ENCODE measurements around the gene BDH1.

The BDH1 gene

GRCh38 chr3:197503652-197504051 lies 52.1 kb downstream of the BDH1 start:
- Histone ChIP-seq H3K9me3 (ENCODE audit: low read depth, low read length) (no peaks in the 10 kb centered on the region), H3K4me3 (no peak overlapping the region), H3K27ac (no peak overlapping the region), H3K9ac (ENCODE audit: insufficient read length) (no peak overlapping the region), H3K36me3 (ENCODE audit: insufficient read depth, low read length) (no peaks in the 10 kb centered on the region)
- no peak for DNase-seq (ENCODE audit: low read depth, low spot score)
- TF ChIP-seq POLR2AphosphoS5 (IDR thresholded peaks at IDR 0.05; ENCODE audit: borderline replicate concordance, low read depth, low read length): no peak
- TF ChIP-seq FOXP2 (optimal IDR thresholded peaks at IDR 0.05; ENCODE audit: control extremely low read depth, extremely low read length, insufficient read depth): no peak

GRCh38 chr3:197501879-197502620 lies 53.7 kb downstream of the BDH1 start:
- no peak for DNase-seq (ENCODE audit: low read depth, low spot score)
- Histone ChIP-seq H3K36me3 (ENCODE audit: insufficient read depth, low read length) (no peaks in the 10 kb centered on the region), H3K27ac (no peak overlapping the region), H3K9ac (ENCODE audit: insufficient read length) (no peak overlapping the region), H3K4me3 (no peak overlapping the region), H3K9me3 (ENCODE audit: low read depth, low read length) (no peaks in the 10 kb centered on the region)
- TF ChIP-seq FOXP2 (optimal IDR thresholded peaks at IDR 0.05; ENCODE audit: control extremely low read depth, extremely low read length, insufficient read depth): no peak
- TF ChIP-seq POLR2AphosphoS5 (IDR thresholded peaks at IDR 0.05; ENCODE audit: borderline replicate concordance, low read depth, low read length): no peak
- TF ChIP-seq EZH2 (IDR thresholded peaks at IDR 0.05): no peak

GRCh38 chr3:197501496-197501878 lies 54.3 kb downstream of the BDH1 start:
- TF ChIP-seq FOXP2 (optimal IDR thresholded peaks at IDR 0.05; ENCODE audit: control extremely low read depth, extremely low read length, insufficient read depth): no peak
- TF ChIP-seq EZH2 (IDR thresholded peaks at IDR 0.05): no peak
- no peak for TF ChIP-seq POLR2AphosphoS5 (IDR thresholded peaks at IDR 0.05; ENCODE audit: borderline replicate concordance, low read depth, low read length)
- H3K4me3 ChIP-seq: no peak overlapping the region
- H3K9ac ChIP-seq (ENCODE audit: insufficient read length): no peak overlapping the region
- no peak overlapping the region for H3K27ac ChIP-seq
- no peak for DNase-seq (ENCODE audit: low read depth, low spot score)
- no peaks in the 10 kb centered on the region for H3K36me3 ChIP-seq (ENCODE audit: insufficient read depth, low read length)
- no peaks in the 10 kb centered on the region for H3K9me3 ChIP-seq (ENCODE audit: low read depth, low read length)

GRCh38 chr3:197500812-197501211 lies 55.0 kb downstream of the BDH1 start:
- H3K4me3 ChIP-seq: no peak overlapping the region
- TF ChIP-seq POLR2AphosphoS5 (IDR thresholded peaks at IDR 0.05; ENCODE audit: borderline replicate concordance, low read depth, low read length) (no peak), EZH2 (IDR thresholded peaks at IDR 0.05) (no peak), FOXP2 (optimal IDR thresholded peaks at IDR 0.05; ENCODE audit: control extremely low read depth, extremely low read length, insufficient read depth) (no peak)
- H3K9me3 ChIP-seq (ENCODE audit: low read depth, low read length): no peaks in the 10 kb centered on the region
- H3K9ac ChIP-seq (ENCODE audit: insufficient read length): no peak overlapping the region
- DNase-seq (ENCODE audit: low read depth, low spot score): no peak
- H3K36me3 ChIP-seq (ENCODE audit: insufficient read depth, low read length): no peaks in the 10 kb centered on the region
- no peak overlapping the region for H3K27ac ChIP-seq

- DNase-seq (ENCODE audit: low read depth, low spot score): no peak
- H3K36me3 ChIP-seq (ENCODE audit: insufficient read depth, low read length): no peaks in the 10 kb centered on the region
- no peak for TF ChIP-seq EZH2 (IDR thresholded peaks at IDR 0.05)
- TF ChIP-seq POLR2AphosphoS5 (IDR thresholded peaks at IDR 0.05; ENCODE audit: borderline replicate concordance, low read depth, low read length): no peak
- TF ChIP-seq FOXP2 (optimal IDR thresholded peaks at IDR 0.05; ENCODE audit: control extremely low read depth, extremely low read length, insufficient read depth): no peak
- no peak overlapping the region for H3K27ac ChIP-seq
- no peak overlapping the region for H3K9ac ChIP-seq (ENCODE audit: insufficient read length)
- no peaks in the 10 kb centered on the region for H3K9me3 ChIP-seq (ENCODE audit: low read depth, low read length)
- H3K4me3 ChIP-seq: no peak overlapping the region
These were observed 56.3 kb downstream of the BDH1 start for GRCh38 chr3:197499427-197499826.

- no peaks in the 10 kb centered on the region for H3K36me3 ChIP-seq (ENCODE audit: insufficient read depth, low read length)
- no peak overlapping the region for H3K27ac ChIP-seq
- H3K4me3 ChIP-seq: no peak overlapping the region
- DNase-seq (ENCODE audit: low read depth, low spot score): no peak
- no peaks in the 10 kb centered on the region for H3K9me3 ChIP-seq (ENCODE audit: low read depth, low read length)
- H3K9ac ChIP-seq (ENCODE audit: insufficient read length): no peak overlapping the region
- TF ChIP-seq POLR2AphosphoS5 (IDR thresholded peaks at IDR 0.05; ENCODE audit: borderline replicate concordance, low read depth, low read length) (no peak), FOXP2 (optimal IDR thresholded peaks at IDR 0.05; ENCODE audit: control extremely low read depth, extremely low read length, insufficient read depth) (no peak), EZH2 (IDR thresholded peaks at IDR 0.05) (no peak)
These were observed 57.1 kb downstream of the BDH1 start for GRCh38 chr3:197498499-197499241.

- TF ChIP-seq FOXP2 (optimal IDR thresholded peaks at IDR 0.05; ENCODE audit: control extremely low read depth, extremely low read length, insufficient read depth) (no peak), POLR2AphosphoS5 (IDR thresholded peaks at IDR 0.05; ENCODE audit: borderline replicate concordance, low read depth, low read length) (no peak), EZH2 (IDR thresholded peaks at IDR 0.05) (no peak)
- DNase-seq (ENCODE audit: low read depth, low spot score): no peak
- no peak overlapping the region for H3K4me3 ChIP-seq
- no peaks in the 10 kb centered on the region for H3K9me3 ChIP-seq (ENCODE audit: low read depth, low read length)
- H3K27ac ChIP-seq: no peak overlapping the region
- no peak overlapping the region for H3K9ac ChIP-seq (ENCODE audit: insufficient read length)
- no peaks in the 10 kb centered on the region for H3K36me3 ChIP-seq (ENCODE audit: insufficient read depth, low read length)
These were observed 59.0 kb downstream of the BDH1 start for GRCh38 chr3:197496746-197497125.

- Histone ChIP-seq H3K9me3 (ENCODE audit: low read depth, low read length) (no peaks in the 10 kb centered on the region), H3K4me3 (no peak overlapping the region), H3K36me3 (ENCODE audit: insufficient read depth, low read length) (no peaks in the 10 kb centered on the region), H3K9ac (ENCODE audit: insufficient read length) (no peak overlapping the region), H3K27ac (no peak overlapping the region)
- no peak for TF ChIP-seq FOXP2 (optimal IDR thresholded peaks at IDR 0.05; ENCODE audit: control extremely low read depth, extremely low read length, insufficient read depth)
- no peak for TF ChIP-seq POLR2AphosphoS5 (IDR thresholded peaks at IDR 0.05; ENCODE audit: borderline replicate concordance, low read depth, low read length)
- TF ChIP-seq EZH2 (IDR thresholded peaks at IDR 0.05): no peak
- DNase-seq (ENCODE audit: low read depth, low spot score): no peak
These were observed 59.6 kb downstream of the BDH1 start for GRCh38 chr3:197495999-197496745.
